Ishikawa (cell line): ENCODE results near the gene INPP5F.

ENCODE experiments used
- CEBPB ChIP-seq: IDR thresholded peaks from 2 replicates; pipeline ENCODE4 v1.6.1; 2012
- CREB1 ChIP-seq: IDR thresholded peaks from 2 replicates; pipeline ENCODE4 v1.6.1; 2012; ENCODE audit warnings: low read depth
- EGR1 ChIP-seq: IDR thresholded peaks from 2 replicates; pipeline ENCODE4 v1.6.1; 2012
- EP300 ChIP-seq: IDR thresholded peaks from 2 replicates; pipeline ENCODE4 v1.6.1; 2012; ENCODE audit warnings: borderline replicate concordance
- FOXM1 ChIP-seq: IDR thresholded peaks from 2 replicates; pipeline ENCODE4 v1.6.1; 2012; ENCODE audit warnings: low read depth, borderline replicate concordance
- MAX ChIP-seq: IDR thresholded peaks from 2 replicates; pipeline ENCODE4 v1.6.1; 2012
- NFIC ChIP-seq: IDR thresholded peaks from 2 replicates; pipeline ENCODE4 v1.6.1; 2012
- RAD21 ChIP-seq: IDR thresholded peaks from 2 replicates; pipeline ENCODE4 v1.6.1; 2012; ENCODE audit warnings: low read depth
- REST ChIP-seq: IDR thresholded peaks from 2 replicates; pipeline ENCODE4 v1.6.1; 2012; ENCODE audit warnings: low read depth, mild to moderate bottlenecking
- TAF1 ChIP-seq: IDR thresholded peaks from 2 replicates; pipeline ENCODE4 v1.6.1; 2012; ENCODE audit warnings: low read depth, mild to moderate bottlenecking
- TCF12 ChIP-seq: IDR thresholded peaks from 2 replicates; pipeline ENCODE4 v1.6.1; 2012; ENCODE audit warnings: low read depth
- TEAD4 ChIP-seq: IDR thresholded peaks from 2 replicates; pipeline ENCODE4 v1.6.1; 2012
- USF1 ChIP-seq: IDR thresholded peaks from 2 replicates; pipeline ENCODE4 v1.6.1; 2012
- YY1 ChIP-seq: IDR thresholded peaks from 2 replicates; pipeline ENCODE4 v1.6.1; 2012; ENCODE audit warnings: low read depth
- ZBTB7A ChIP-seq: IDR thresholded peaks from 2 replicates; pipeline ENCODE4 v1.6.1; 2012; ENCODE audit warnings: low read depth

INPP5F gene

GRCh38 chr10:119725828-119726675, at the start of gene INPP5F:
TSS of gene INPP5F (plus strand) at chr10:119726050. CDS start at chr10:119726263, 213 bp downstream.
- TF ChIP-seq YY1 (no peak), MAX (peak; percentile 33; the same call in 1 of the 2 replicates), NFIC (no peak), TEAD4 (peak; percentile 4; the same call in 1 of the 2 replicates), TAF1 (peak; percentile 67), RAD21 (peak; percentile 12; the same call in 1 of the 2 replicates), ZBTB7A (peak; percentile 91; the same call in 1 of the 2 replicates)

GRCh38 chr10:119677126-119677525, 48.7 kb upstream of the INPP5F start:
- TF ChIP-seq EGR1 (no peak), NFIC (no peak), EP300 (no peak), CEBPB (no peak), CREB1 (no peak), RAD21 (no peak), MAX (no peak), REST (no peak)

GRCh38 chr10:119677904-119678755, 47.7 kb upstream of the INPP5F start:
- TF ChIP-seq NFIC, result no peak
- no peak for TF ChIP-seq USF1
- no peak for TF ChIP-seq CEBPB

GRCh38 chr10:119679480-119679829, 46.4 kb upstream of the INPP5F start:
- no peak for TF ChIP-seq TAF1

GRCh38 chr10:119680050-119680449, 45.8 kb upstream of the INPP5F start:
- TF ChIP-seq TEAD4, result no peak
- no peak for TF ChIP-seq YY1
- no peak for TF ChIP-seq EP300
- TF ChIP-seq USF1, result no peak
- no peak for TF ChIP-seq RAD21
- no peak for TF ChIP-seq EGR1
- no peak for TF ChIP-seq CREB1
- TF ChIP-seq NFIC, result no peak
- no peak for TF ChIP-seq TCF12
- TF ChIP-seq REST, result no peak
- no peak for TF ChIP-seq TAF1
- TF ChIP-seq ZBTB7A, result no peak
- TF ChIP-seq MAX, result no peak
- no peak for TF ChIP-seq FOXM1
- no peak for TF ChIP-seq CEBPB

GRCh38 chr10:119680650-119681081, 45.2 kb upstream of the INPP5F start:
- TF ChIP-seq REST, result no peak
- TF ChIP-seq TEAD4, result 0 out of 2 replicates have a peak, but pooled peaks have one; percentile 16
